HCT116 (cell line): Measurements from ENCODE around the gene HOXD1. TPM values are rescaled to one million over a fixed set of nuclear protein-coding genes. Genes with fewer than 3 reads are reported as not detected.

Experiments used
- ATAC-seq: fragments of 200-7000 bp; cut with Tn5 transposase; 2 replicates; pipeline ENCODE4 v1.9.1; 2020; ENCODE audit warnings: mild to moderate bottlenecking, moderate library complexity
- BruUV-seq: library from RNA; stranded (reverse); fragments of 400-500 nt; replicated peaks from 2 replicates; lab custom pipeline; 2021; lab: Mats Ljungman, UMichigan
- CTCF ChIA-PET: fragments of 300-600 bp; sonication (Branson Sonifier 250); formaldehyde crosslinking; loops from one replicate; lab custom pipeline; 2021; ENCODE audit warnings: antibody characterized with exemption; lab: Charles Lee
- POLR2A ChIA-PET: fragments of 300-600, 350-600 bp; sonication (Branson Sonifier 250); formaldehyde crosslinking; loops from one replicate; lab custom pipeline; 2021; ENCODE audit warnings: antibody characterized with exemption; lab: Charles Lee
- RAD21 ChIA-PET, 2 experiments: fragments of 300-600 bp; sonication (Branson Sonifier 250); formaldehyde crosslinking; loops; one replicate each; lab custom pipeline; 2023; ENCODE audit warnings: low total read pairs in 2 of 2; ENCODE audit not compliant: uncharacterized antibody in 2 of 2, unreplicated experiment in 2 of 2, low non-redundant PET in 1 of 2; lab: Charles Lee
- DNase-seq: peaks from one replicate; pipeline ENCODE4 v3.0.0-alpha.2; 2010; ENCODE audit warnings: low read depth, low spot score
- H2AFZ ChIP-seq: fragments of 200-600 bp; shearing (Covaris generic), sonication (generic); 2 replicates; pipeline ENCODE4 v1.6.1; 2017; ENCODE audit warnings: low read depth, mixed run types, mixed read lengths, antibody characterized with exemption, low read length; ENCODE audit not compliant: poor library complexity, severe bottlenecking
- H3K27ac ChIP-seq: 2 replicates; pipeline ENCODE4 v1.5.1; 2012; ENCODE audit warnings: low read depth, low read length
- H3K27me3 ChIP-seq: fragments of 200-600 bp; sonication (generic); 2 replicates; pipeline ENCODE4 v1.6.1; 2016; ENCODE audit warnings: mixed run types, low read length, mixed read lengths; ENCODE audit not compliant: insufficient read depth
- H3K36me3 ChIP-seq, 2 experiments: fragments of 200-500 bp in 1 of 2; fragments of 200-600 bp in 1 of 2; sonication (Bioruptor generic) in 1 of 2; sonication (generic) in 1 of 2; 2 replicates each; pipeline versions ENCODE4 v1.5.1 to v1.6.1; 2014 to 2016; ENCODE audit warnings: low read length in 2 of 2, inconsistent platforms in 1 of 2, mixed read lengths in 1 of 2, mixed run types in 1 of 2; ENCODE audit not compliant: insufficient read depth in 2 of 2, control insufficient read depth in 1 of 2
- H3K4me1 ChIP-seq, 2 experiments: fragments of 200-600 bp in 1 of 2; sonication (generic) in 1 of 2; 2 replicates each; pipeline versions ENCODE4 v1.5.1 to v1.6.1; 2012 to 2017; ENCODE audit warnings: low read length in 2 of 2, inconsistent platforms in 1 of 2, mild to moderate bottlenecking in 1 of 2, mixed read lengths in 1 of 2, mixed run types in 1 of 2, moderate library complexity in 1 of 2; ENCODE audit not compliant: insufficient read depth in 2 of 2, control insufficient read depth in 1 of 2
- H3K4me2 ChIP-seq: fragments of 200-600 bp; sonication (generic); 2 replicates; pipeline ENCODE4 v1.6.1; 2017; ENCODE audit warnings: mixed run types, low read length, mixed read lengths
- H3K4me3 ChIP-seq, 2 experiments: fragments of 200-600 bp in 1 of 2; sonication (generic) in 1 of 2; replicated peaks in 1 of 2; 2 replicates each; pipeline ENCODE4 v1.5.1; 2011 to 2016; ENCODE audit warnings: low read length in 2 of 2, control low read depth in 1 of 2, low read depth in 1 of 2, mild to moderate bottlenecking in 1 of 2, mixed read lengths in 1 of 2, mixed run types in 1 of 2
- H3K79me2 ChIP-seq: fragments of 200-600 bp; sonication (generic); 2 replicates; pipeline ENCODE4 v1.6.1; 2017; ENCODE audit warnings: mild to moderate bottlenecking, mixed run types, low read length, moderate library complexity, mixed read lengths; ENCODE audit not compliant: insufficient read depth
- H3K9ac ChIP-seq: fragments of 200-600 bp; sonication (generic); 2 replicates; pipeline ENCODE4 v1.6.1; 2016; ENCODE audit warnings: low read length, mixed read lengths
- H3K9me2 ChIP-seq: fragments of 200-600 bp; sonication (generic), shearing (Covaris generic); 2 replicates; pipeline ENCODE4 v1.6.1; 2017; ENCODE audit warnings: mixed run types, mild to moderate bottlenecking, moderate library complexity; ENCODE audit not compliant: insufficient read depth
- H3K9me3 ChIP-seq, 2 experiments: fragments of 200-500 bp in 1 of 2; fragments of 200-600 bp in 1 of 2; sonication (Bioruptor generic) in 1 of 2; sonication (generic) in 1 of 2; 2 replicates each; pipeline ENCODE4 v1.6.1; 2014 to 2017; ENCODE audit warnings: low read length in 2 of 2, mixed read lengths in 2 of 2, inconsistent platforms in 1 of 2, low read depth in 1 of 2, mild to moderate bottlenecking in 1 of 2, mixed run types in 1 of 2, moderate library complexity in 1 of 2; ENCODE audit not compliant: control insufficient read depth in 1 of 2, insufficient read depth in 1 of 2
- H4K20me1 ChIP-seq: fragments of 200-600 bp; sonication (generic), shearing (Covaris generic); 2 replicates; pipeline ENCODE4 v1.6.1; 2017; ENCODE audit warnings: mixed run types, mild to moderate bottlenecking, moderate library complexity; ENCODE audit not compliant: insufficient read depth
- ATF3 ChIP-seq: IDR thresholded peaks from 2 replicates; pipeline ENCODE4 v1.6.1; 2012
- CEBPB ChIP-seq: IDR thresholded peaks from 2 replicates; pipeline ENCODE4 v1.6.1; 2012; ENCODE audit warnings: low read depth
- CTCF ChIP-seq, 3 experiments: fragments of 200-600 bp in 1 of 3; sonication (generic) in 1 of 3; IDR thresholded peaks in 2 of 3; conservative IDR thresholded peaks in 1 of 3; 2 replicates each; pipeline ENCODE4 v1.5.1; 2012 to 2017; ENCODE audit warnings: low read depth in 2 of 3, low read length in 2 of 3, antibody characterized with exemption in 1 of 3, borderline replicate concordance in 1 of 3, control low read depth in 1 of 3, mild to moderate bottlenecking in 1 of 3, mixed read lengths in 1 of 3, mixed run types in 1 of 3, moderate library complexity in 1 of 3; ENCODE audit not compliant: insufficient read depth in 1 of 3
- ELF1 ChIP-seq: IDR thresholded peaks from 2 replicates; pipeline ENCODE4 v1.6.1; 2012; ENCODE audit warnings: low read depth, borderline replicate concordance
- EZH2phosphoT487 ChIP-seq: fragments of 200-600 bp; IDR thresholded peaks from 2 replicates; pipeline ENCODE4 v1.6.1; 2018; ENCODE audit warnings: antibody characterized with exemption, borderline replicate concordance
- JUND ChIP-seq: IDR thresholded peaks from 2 replicates; pipeline ENCODE4 v1.6.1; 2012
- MAX ChIP-seq: IDR thresholded peaks from 2 replicates; pipeline ENCODE4 v1.6.1; 2012
- POLR2A ChIP-seq: IDR thresholded peaks from 2 replicates; pipeline ENCODE4 v1.7.0; 2011; ENCODE audit warnings: borderline replicate concordance; ENCODE audit not compliant: insufficient read depth, insufficient read length; ENCODE audit errors: extremely low read depth
- RAD21 ChIP-seq: IDR thresholded peaks from 2 replicates; pipeline ENCODE4 v1.6.1; 2012; ENCODE audit warnings: low read depth, mild to moderate bottlenecking
- REST ChIP-seq: IDR thresholded peaks from 2 replicates; pipeline ENCODE4 v1.6.1; 2012; ENCODE audit warnings: low read depth
- SIN3A ChIP-seq: IDR thresholded peaks from 2 replicates; pipeline ENCODE4 v1.6.1; 2012; ENCODE audit warnings: low read depth
- ZBTB33 ChIP-seq: IDR thresholded peaks from 2 replicates; pipeline ENCODE4 v1.6.1; 2011; ENCODE audit warnings: mild to moderate bottlenecking, low read length, moderate library complexity; ENCODE audit not compliant: insufficient replicate concordance; ENCODE audit errors: extremely low read depth
- ZNF274 ChIP-seq: fragments of 200-500 bp; sonication (Bioruptor generic); IDR thresholded peaks from 2 replicates; pipeline ENCODE4 v1.6.1; 2014; ENCODE audit warnings: mild to moderate bottlenecking, low read depth, low read length, inconsistent platforms
- intact Hi-C: fragments of 100-400 bp; cut with micrococcal nuclease; formaldehyde crosslinking; loops from 2 replicates; pipeline ENCODE4 v1.10.0; 2022
- total RNA-seq: library from RNA; stranded (reverse); gene quantifications from one replicate; pipeline ENCODE4 v1.2.1, GENCODE V29; 2021; ENCODE audit not compliant: unreplicated experiment

Gene HOXD1
- total RNA-seq, 1 experiment from 2014 or later, result not detected

- Histone ChIP-seq H3K9me3 (no peaks in the 10 kb centered on the region), H3K79me2 (no peaks in the 10 kb centered on the region), H3K27me3 (no peaks in the 10 kb centered on the region)
These were observed 19.3 kb upstream of the HOXD1 start for GRCh38 chr2:176169181-176169580.

More at GRCh38 chr2:176169181-176169580, 19.3 kb upstream of the HOXD1 start:
- H3K27ac ChIP-seq, result no peak overlapping the region
- no peaks in the 10 kb centered on the region for H4K20me1 ChIP-seq
- ATAC-seq (no peak), DNase-seq (no peak)
- H3K4me1 ChIP-seq, result no peaks in the 10 kb centered on the region
- no peaks in the 10 kb centered on the region for H3K9me2 ChIP-seq
- intact Hi-C loops, result no loop called here
- H3K4me2 ChIP-seq, result no peak overlapping the region
- H3K36me3 ChIP-seq, result no peaks in the 10 kb centered on the region
- TF ChIP-seq CEBPB (no peak), POLR2A (no peak), REST (no peak), JUND (no peak), ELF1 (no peak), SIN3A (no peak), EZH2phosphoT487 (no peak), MAX (no peak), ZBTB33 (no peak), CTCF (IDR thresholded peaks at IDR 0.05 in 2 of 3, conservative IDR thresholded peaks at IDR 0.05 in 1 of 3; ENCODE audit: borderline replicate concordance in 1 of 3, insufficient read depth in 1 of 3, low read depth in 2 of 3, low read length in 2 of 3) (no peak), RAD21 (no peak), ZNF274 (no peak), ATF3 (no peak)
- BruUV-seq, result no TSS peak
- POLR2A ChIA-PET, result interaction anchor here (0.6 kb wide), 1 partner anchor 41 kb away, joined by 3 read pairs; no protein-coding TSS in a partner anchor
- H3K4me3 ChIP-seq, result no peak overlapping the region
- no peak overlapping the region for H2AFZ ChIP-seq
- RAD21 ChIA-PET, result no interaction called here
- CTCF ChIA-PET, result no interaction called here
- no peak overlapping the region for H3K9ac ChIP-seq
